Renal cortex interstitium (tissue), 11 donors: ENCODE data around the gene SLC24A3. TPM values are rescaled to one million over a fixed set of nuclear protein-coding genes. Genes with fewer than 3 reads are reported as not detected.

ENCODE experiments used
- DNase-seq, 11 donors: peaks; one replicate each; pipeline ENCODE4 v3.0.0-alpha.2; 2013; ENCODE audit warnings: low read depth in 9 of 11, low spot score in 4 of 11; ENCODE audit errors: extremely low read depth in 1 of 11
- polyA plus RNA-seq, 3 donors: library from polyadenylated mRNA; unstranded; fragments of 120-200 nt; gene quantifications; one replicate each; pipeline ENCODE4 v1.2.1, GENCODE V29; 2013; ENCODE audit not compliant: insufficient read length in 3 of 3

Gene SLC24A3
- polyA plus RNA-seq, 3 donors = 3.5 to 5.4 (median 4.8) TPM

- DNase-seq = no peak
Measured at GRCh38 chr20:19232997-19233794, 20.8 kb downstream of the SLC24A3 start.

GRCh38 chr20:19236371-19237055 is 24.1 kb downstream of the SLC24A3 start:
- DNase-seq = no peak

DNA sequence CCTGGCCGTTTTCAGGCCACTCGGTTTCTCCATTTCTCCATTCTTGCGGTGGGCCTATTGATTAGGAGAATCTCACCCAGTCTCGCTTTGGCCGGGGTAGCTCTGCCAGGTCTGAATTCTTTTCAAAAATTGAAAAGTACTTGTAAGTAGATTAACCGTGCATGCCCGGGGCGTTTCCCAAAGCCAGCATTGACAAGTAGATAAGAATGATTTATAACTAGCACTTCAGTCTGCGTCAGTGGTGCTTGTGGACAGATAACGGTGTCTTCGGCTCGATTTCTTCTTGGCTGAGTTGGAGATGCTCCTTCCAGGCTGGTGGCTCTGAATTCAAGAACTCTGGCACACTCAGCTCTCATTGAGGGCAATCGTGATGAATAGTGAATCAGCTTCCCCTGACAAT is 29.0 kb downstream of the SLC24A3 start:
- no peak for DNase-seq

GRCh38 chr20:19244291-19244690 is 31.8 kb downstream of the SLC24A3 start:
- DNase-seq = no peak

GRCh38 chr20:19249106-19249879 is 36.9 kb downstream of the SLC24A3 start:
- no peak for DNase-seq

- no peak for DNase-seq
Measured at GRCh38 chr20:19250346-19250745, 37.9 kb downstream of the SLC24A3 start.

DNA sequence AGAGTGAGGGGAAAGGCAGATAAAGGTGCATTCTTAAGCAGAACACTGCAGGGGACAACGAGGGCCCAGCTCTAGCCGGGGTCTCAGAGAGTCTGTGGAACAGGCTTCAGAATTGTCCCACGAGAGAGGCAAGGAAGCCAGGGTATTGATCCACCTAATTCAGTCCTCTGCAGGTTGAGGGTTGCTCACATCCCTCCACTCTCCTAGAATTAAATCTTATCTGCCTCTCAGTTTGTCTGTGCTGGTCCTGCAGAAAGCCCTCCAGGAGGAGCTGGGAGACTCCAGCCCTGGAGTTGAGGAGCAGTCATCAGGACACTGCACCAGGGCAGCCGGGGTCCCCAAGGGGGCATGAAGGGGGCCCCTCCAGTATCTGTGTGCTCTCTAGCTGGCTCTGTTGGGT is 39.1 kb downstream of the SLC24A3 start:
- no peak for DNase-seq

DNA sequence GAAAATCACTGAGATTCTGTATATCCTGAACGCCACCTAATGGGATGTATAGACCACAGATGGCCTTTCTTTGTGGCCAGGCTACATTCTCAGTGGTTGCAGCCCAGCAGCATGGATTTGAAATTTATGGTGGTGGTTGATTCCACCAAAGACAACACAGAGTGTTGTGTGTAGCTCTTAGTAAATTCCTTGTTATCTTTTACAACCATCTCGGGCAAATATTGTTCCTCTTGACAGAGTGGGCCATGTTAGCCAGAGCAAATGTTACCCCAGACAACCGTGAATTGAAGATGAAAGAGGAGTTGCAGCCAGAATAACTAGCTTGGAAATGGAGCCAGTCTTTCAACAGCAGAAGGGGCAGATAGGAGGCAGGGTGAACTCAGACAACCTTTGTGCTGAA is 39.5 kb downstream of the SLC24A3 start:
- DNase-seq = no peak

GRCh38 chr20:19252451-19253120 is 40.1 kb downstream of the SLC24A3 start:
- no peak for DNase-seq

DNA sequence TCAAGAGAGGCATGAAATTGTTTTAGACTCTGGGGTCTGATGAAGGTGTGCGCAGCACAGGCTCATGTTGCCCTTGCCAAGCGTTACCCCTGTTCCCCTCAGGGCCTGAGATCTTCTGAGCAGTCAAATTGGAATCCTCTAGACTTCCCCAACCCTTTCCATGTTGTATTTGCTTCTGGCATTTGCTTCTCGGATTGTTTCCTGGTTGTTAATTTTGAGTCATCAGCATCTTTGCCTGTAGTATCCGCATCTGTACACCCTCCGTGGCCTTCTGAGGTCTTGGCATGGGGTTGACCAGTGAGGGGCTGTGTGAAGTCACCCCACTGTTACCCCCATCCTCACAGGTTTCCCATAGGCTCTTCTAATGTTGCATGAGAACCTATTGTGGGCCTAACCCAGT is 40.9 kb downstream of the SLC24A3 start:
- no peak for DNase-seq

- no peak for DNase-seq
Measured at GRCh38 chr20:19253916-19254820, 41.7 kb downstream of the SLC24A3 start.

DNA sequence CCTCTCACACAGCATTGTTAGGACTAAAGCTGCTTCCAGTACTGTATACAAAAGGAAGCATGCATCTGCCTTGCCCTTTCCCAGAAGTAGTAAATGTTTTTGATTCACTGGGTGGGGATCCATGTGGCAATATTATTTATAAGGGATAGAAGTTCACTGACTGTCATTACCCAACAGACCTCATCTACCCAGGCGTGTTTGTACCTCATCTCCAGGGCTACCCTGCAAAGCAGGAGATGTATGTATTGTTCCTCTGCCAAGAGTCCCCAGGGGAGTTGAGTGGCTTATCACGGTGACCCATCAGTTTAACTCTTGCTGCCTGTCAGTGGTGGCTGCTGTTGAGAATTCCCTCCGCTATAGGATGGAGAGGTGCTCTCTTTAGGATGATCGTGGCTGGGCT is 42.5 kb downstream of the SLC24A3 start:
- DNase-seq = no peak

DNA sequence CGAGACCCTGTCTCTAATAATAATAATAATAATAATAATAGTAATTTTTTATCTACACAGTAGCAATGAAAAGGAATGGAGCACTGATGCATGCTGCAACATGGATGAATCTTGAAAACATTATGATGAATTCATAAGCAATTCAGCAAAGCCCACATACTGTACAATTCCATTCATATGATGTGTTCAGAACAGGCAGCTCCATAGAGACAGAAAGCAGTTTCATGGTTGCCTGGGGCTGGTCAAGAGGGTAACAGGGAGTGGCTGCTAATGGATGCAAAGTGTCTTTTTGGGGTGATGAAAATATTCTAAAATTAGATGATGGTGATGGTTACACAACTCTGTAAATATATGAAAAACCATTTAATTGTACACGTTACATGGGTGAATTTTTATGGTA is 43.6 kb downstream of the SLC24A3 start:
- DNase-seq = no peak

GRCh38 chr20:19256906-19257595 is 44.6 kb downstream of the SLC24A3 start:
- DNase-seq = no peak

DNA sequence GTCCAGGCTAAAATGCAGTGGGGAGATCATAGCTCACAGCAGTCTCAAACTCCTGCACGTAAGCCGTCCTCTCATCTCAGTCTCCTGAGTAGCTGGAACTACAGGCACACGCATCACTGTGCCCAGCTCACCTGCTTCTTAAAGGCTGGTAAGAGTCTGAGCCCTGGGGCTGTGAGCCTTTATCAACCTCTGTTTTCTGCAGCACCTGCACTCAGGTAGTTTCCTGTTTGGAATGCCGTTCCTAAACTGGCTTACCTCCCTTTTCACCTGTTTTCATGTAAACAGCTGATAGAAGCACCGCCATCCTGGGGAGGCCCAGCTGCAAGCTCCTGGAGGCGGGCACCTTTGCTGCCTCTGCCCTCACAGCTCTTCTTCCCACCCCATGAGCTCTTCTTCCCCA is 45.4 kb downstream of the SLC24A3 start:
- DNase-seq = no peak

DNA sequence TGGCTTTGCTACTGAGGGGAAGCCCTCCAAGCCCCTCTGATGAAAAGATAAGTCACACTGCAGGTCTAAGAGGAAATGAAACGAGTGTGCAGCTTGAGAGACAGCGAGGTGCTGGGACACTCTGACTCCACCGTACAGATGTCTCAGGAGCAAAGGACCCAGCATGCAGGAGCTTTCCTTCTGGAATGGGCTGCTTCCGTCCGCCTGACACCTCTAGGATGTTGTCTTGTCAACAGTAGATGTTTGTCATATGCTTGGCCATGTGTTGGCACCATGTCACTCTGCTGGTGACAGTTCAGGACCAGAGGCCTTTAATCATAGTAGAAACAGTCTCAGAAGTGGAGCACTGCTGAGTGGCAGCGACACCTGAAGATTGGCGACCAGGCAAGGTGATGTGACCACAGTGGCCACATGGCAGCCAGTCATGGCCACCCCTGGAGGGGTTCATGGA is 46.7 kb downstream of the SLC24A3 start:
- no peak for DNase-seq

DNA sequence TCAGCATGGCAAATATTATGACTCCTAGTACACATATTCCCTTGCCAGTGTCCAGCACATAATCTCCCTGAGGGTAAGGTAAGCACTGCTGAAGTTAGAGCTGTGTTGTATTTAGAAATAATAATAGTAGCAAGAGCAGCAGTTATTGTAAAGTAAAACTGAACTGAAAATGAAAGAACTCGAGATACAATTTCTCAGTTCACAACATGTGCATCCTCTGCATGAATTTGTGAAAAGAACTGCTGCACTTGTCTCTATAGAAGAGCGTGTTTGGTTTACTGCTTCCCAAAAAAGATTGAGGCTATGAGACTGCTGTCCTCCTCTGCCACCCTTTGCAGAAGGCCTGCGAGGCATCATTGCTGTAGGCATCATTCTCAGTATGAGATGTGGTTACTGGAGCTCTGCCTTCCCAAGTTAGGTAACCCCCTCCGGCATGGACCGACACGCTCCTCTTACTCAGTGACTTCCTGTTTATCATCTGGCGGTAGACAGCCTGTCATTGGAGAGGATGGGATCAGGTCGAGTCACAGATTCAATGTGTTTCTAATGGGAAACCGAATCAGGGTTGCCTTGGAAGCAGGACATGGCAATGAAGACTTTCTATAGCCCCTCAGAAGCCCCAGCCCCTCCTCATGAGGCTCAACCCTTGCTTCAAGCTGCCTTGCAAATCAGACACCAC is 48.1 kb downstream of the SLC24A3 start:
- DNase-seq = no peak
